Vagina (tissue), 2 donors: ENCODE results near the gene COPG1. TPM values are rescaled to one million over a fixed set of nuclear protein-coding genes. Genes with fewer than 3 reads are reported as not detected.
A peak's percentile ranks its signal among the peaks of the same experiment; 100 is the strongest.

Experiments
- DNase-seq, 2 donors: peaks; one replicate each; pipeline ENCODE4 v3.0.0-alpha.2; 2017; ENCODE audit errors: extremely low spot score in 2 of 2
- H3K27ac ChIP-seq: fragments of 200-600 bp; sonication (generic); one replicate; pipeline ENCODE4 v1.5.1; 2019
- H3K27me3 ChIP-seq: fragments of 200-600 bp; sonication (generic); one replicate; pipeline ENCODE4 v1.5.1; 2019
- H3K36me3 ChIP-seq, 2 donors: fragments of 200-600 bp; sonication (generic); one replicate each; pipeline ENCODE4 v1.5.1; 2017 to 2019
- H3K4me1 ChIP-seq: fragments of 200-600 bp; sonication (generic); one replicate; pipeline ENCODE4 v1.5.1; 2019
- H3K4me3 ChIP-seq, 2 donors: fragments of 200-600 bp; sonication (generic); 1 replicate in 1 of 2; 2 replicates in 1 of 2; pipeline ENCODE4 v1.5.1; 2016 to 2019
- H3K9me3 ChIP-seq: fragments of 200-600 bp; sonication (generic); one replicate; pipeline ENCODE4 v1.5.1; 2019
- CTCF ChIP-seq, 3 experiments: fragments of 450-650 bp in 2 of 3; fragments of 200-600 bp in 1 of 3; sonication (generic) in 1 of 3; IDR thresholded peaks; one replicate each; pipeline ENCODE4 v1.5.1; 2017 to 2019; ENCODE audit warnings: antibody characterized with exemption in 3 of 3, mild to moderate bottlenecking in 2 of 3, moderate library complexity in 2 of 3
- POLR2A ChIP-seq, 2 donors: fragments of 450-650 bp; IDR thresholded peaks; one replicate each; pipeline ENCODE4 v1.6.1; 2017; ENCODE audit warnings: antibody characterized with exemption in 2 of 2, mild to moderate bottlenecking in 2 of 2, moderate library complexity in 2 of 2
- POLR2AphosphoS5 ChIP-seq, 2 donors: sonication (generic); formaldehyde crosslinking; IDR thresholded peaks; one replicate each; pipeline ENCODE4 v1.9.0; 2017; ENCODE audit warnings: antibody characterized with exemption in 2 of 2, mild to moderate bottlenecking in 2 of 2, low read depth in 1 of 2; ENCODE audit not compliant: insufficient read depth in 1 of 2
- intact Hi-C: fragments of 100-400 bp; cut with DNase I; formaldehyde crosslinking; loops from one replicate; pipeline ENCODE4 v1.15.1; 2023
- total RNA-seq: library from RNA; depleted of rRNA; stranded (reverse); fragments of >200 nt; gene quantifications from one replicate; pipeline ENCODE4 v1.2.3, GENCODE V29; 2016

The COPG1 gene
- total RNA-seq, 1 donor from 2014 or later = 76.4 TPM

- no peaks in the 10 kb centered on the region for H3K9me3 ChIP-seq
- H3K4me3 ChIP-seq = no peak overlapping the region
- TF ChIP-seq CTCF (IDR thresholded peaks at IDR 0.05) = no peak
- no peak for TF ChIP-seq POLR2A (IDR thresholded peaks at IDR 0.05)
- TF ChIP-seq POLR2AphosphoS5 (IDR thresholded peaks at IDR 0.05; ENCODE audit: insufficient read depth in 1 of 2, low read depth in 1 of 2) = no peak
- DNase-seq = no peak
- peaks cover 29% of the 10 kb centered on the region for H3K4me1 ChIP-seq
- intact Hi-C loops = no loop called here
- no peaks in the 10 kb centered on the region for H3K36me3 ChIP-seq
- H3K27ac ChIP-seq = no peak overlapping the region
- no peaks in the 10 kb centered on the region for H3K27me3 ChIP-seq
Observed at GRCh38 chr3:129308636-129309035, 59.2 kb downstream of the COPG1 start.

- no peaks in the 10 kb centered on the region for H3K9me3 ChIP-seq
- H3K36me3 ChIP-seq = no peaks in the 10 kb centered on the region
- intact Hi-C loops = loop anchor here (10.0 kb wide), 1 partner anchor 136 kb away; no protein-coding TSS in a partner anchor
- TF ChIP-seq CTCF (IDR thresholded peaks at IDR 0.05) = no peak
- H3K27ac ChIP-seq = peak overlapping the region; percentile 39
- no peak for DNase-seq
- H3K4me3 ChIP-seq = no peak overlapping the region
- H3K27me3 ChIP-seq = no peaks in the 10 kb centered on the region
- H3K4me1 ChIP-seq = peaks cover 33% of the 10 kb centered on the region
Observed at GRCh38 chr3:129310111-129311011, 61.0 kb downstream of the COPG1 start.

- no peak overlapping the region for H3K4me3 ChIP-seq
- H3K9me3 ChIP-seq = no peaks in the 10 kb centered on the region
- H3K27ac ChIP-seq = peak overlapping the region; percentile 39
- TF ChIP-seq POLR2AphosphoS5 (IDR thresholded peaks at IDR 0.05; ENCODE audit: insufficient read depth in 1 of 2, low read depth in 1 of 2) (no peak), CTCF (IDR thresholded peaks at IDR 0.05) (no peak), POLR2A (IDR thresholded peaks at IDR 0.05) (no peak)
- intact Hi-C loops = loop anchor here (10.0 kb wide), 1 partner anchor 136 kb away; no protein-coding TSS in a partner anchor
- no peaks in the 10 kb centered on the region for H3K36me3 ChIP-seq
- H3K27me3 ChIP-seq = no peaks in the 10 kb centered on the region
- DNase-seq = no peak
- peaks cover 24% of the 10 kb centered on the region for H3K4me1 ChIP-seq
Observed at GRCh38 chr3:129311054-129311902, 61.9 kb downstream of the COPG1 start.

- Histone ChIP-seq H3K27ac (no peak overlapping the region), H3K36me3 (no peaks in the 10 kb centered on the region), H3K27me3 (no peaks in the 10 kb centered on the region), H3K4me1 (peaks cover 27% of the 10 kb centered on the region), H3K9me3 (no peaks in the 10 kb centered on the region), H3K4me3 (no peak overlapping the region)
- intact Hi-C loops = loop anchor here (10.0 kb wide), 1 partner anchor 137 kb away; no protein-coding TSS in a partner anchor
- TF ChIP-seq POLR2AphosphoS5 (IDR thresholded peaks at IDR 0.05; ENCODE audit: insufficient read depth in 1 of 2, low read depth in 1 of 2) (no peak), POLR2A (IDR thresholded peaks at IDR 0.05) (no peak), CTCF (IDR thresholded peaks at IDR 0.05) (no peak)
- DNase-seq = no peak
Observed at GRCh38 chr3:129312021-129312639, 62.7 kb downstream of the COPG1 start.
